WTC11 (cell line): ENCODE measurements around the gene ARHGAP20.

ENCODE experiments used
- FOXJ3 ChIP-seq: sonication (generic); formaldehyde crosslinking; IDR thresholded peaks from 2 replicates; pipeline ENCODE4 v1.9.0; 2021; ENCODE audit warnings: missing genetic modification reagents, mild to moderate bottlenecking, borderline replicate concordance
- GABPB1 ChIP-seq: sonication (generic); formaldehyde crosslinking; IDR thresholded peaks from 2 replicates; pipeline ENCODE4 v1.8.1; 2023; ENCODE audit warnings: mild to moderate bottlenecking, missing genetic modification reagents
- JUN ChIP-seq: sonication (generic); formaldehyde crosslinking; IDR thresholded peaks from 2 replicates; pipeline ENCODE4 v1.8.0; 2023; ENCODE audit warnings: mild to moderate bottlenecking, missing genetic modification reagents
- NR1H2 ChIP-seq: sonication (generic); formaldehyde crosslinking; IDR thresholded peaks from 2 replicates; pipeline ENCODE4 v1.9.0; 2021; ENCODE audit warnings: mild to moderate bottlenecking, moderate library complexity, missing genetic modification reagents
- SP1 ChIP-seq: sonication (generic); formaldehyde crosslinking; conservative IDR thresholded peaks from 2 replicates; pipeline ENCODE4 v1.8.1; 2022; ENCODE audit warnings: missing genetic modification reagents
- TCF7 ChIP-seq: sonication (generic); formaldehyde crosslinking; IDR thresholded peaks from 2 replicates; pipeline ENCODE4 v1.8.0; 2022; ENCODE audit warnings: mild to moderate bottlenecking, low read depth, missing genetic modification reagents, moderate library complexity
- TF ChIP-seq, protein P1 (sequence below): fragments of 200-600 bp; IDR thresholded peaks from 2 replicates; pipeline ENCODE4 v1.8.0; 2022; ENCODE audit warnings: antibody characterized with exemption
- TF ChIP-seq, protein P2 (sequence below): fragments of 250-450 bp; sonication (Bioruptor Pico); IDR thresholded peaks from 2 replicates; pipeline ENCODE4 v1.8.0; 2021; ENCODE audit warnings: mild to moderate bottlenecking
- TF ChIP-seq, protein P3 (sequence below): sonication (generic); formaldehyde crosslinking; conservative IDR thresholded peaks from 2 replicates; pipeline ENCODE4 v1.8.1; 2022; ENCODE audit warnings: mild to moderate bottlenecking, missing genetic modification reagents
- TF ChIP-seq, protein P4 (sequence below): fragments of 250-450 bp; sonication (Bioruptor Pico); IDR thresholded peaks from 2 replicates; pipeline ENCODE4 v1.9.0; 2021; ENCODE audit warnings: mild to moderate bottlenecking, borderline replicate concordance
- TF ChIP-seq, protein P5 (sequence below): sonication (generic); formaldehyde crosslinking; IDR thresholded peaks from 2 replicates; pipeline ENCODE4 v1.8.0; 2022; ENCODE audit warnings: mild to moderate bottlenecking, missing genetic modification reagents
- TF ChIP-seq, protein P6 (sequence below): sonication (generic); formaldehyde crosslinking; IDR thresholded peaks from 2 replicates; pipeline ENCODE4 v1.8.1; 2023; ENCODE audit warnings: mild to moderate bottlenecking, missing genetic modification reagents, borderline replicate concordance
- TF ChIP-seq, protein P7 (sequence below): sonication (generic); formaldehyde crosslinking; IDR thresholded peaks from 2 replicates; pipeline ENCODE4 v1.8.0; 2022; ENCODE audit warnings: mild to moderate bottlenecking, missing genetic modification reagents

DNA sequence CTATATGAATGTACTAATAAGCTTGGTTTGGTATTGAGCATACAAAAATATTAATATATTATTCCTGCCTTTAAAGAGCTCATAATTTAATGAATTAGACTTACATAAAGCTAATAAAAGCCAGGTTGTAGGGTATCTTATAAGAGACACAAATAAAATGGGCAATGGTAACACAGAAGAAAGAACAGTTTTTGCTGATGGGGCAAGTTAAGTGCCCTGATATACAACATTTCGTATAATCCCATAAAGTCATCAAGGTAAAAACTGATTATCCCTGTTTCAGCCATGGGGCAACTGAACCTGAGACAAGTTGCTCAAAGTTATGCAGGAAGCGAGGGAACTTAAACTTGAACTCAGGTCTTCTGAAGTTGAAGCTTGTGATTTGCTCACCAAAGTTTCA, 48.9 kb upstream of the ARHGAP20 start:
- TF ChIP-seq SP1 (CRISPR knock-in tag) (no peak), FOXJ3 (CRISPR knock-in tag) (no peak), GABPB1 (CRISPR knock-in tag) (no peak), JUN (CRISPR knock-in tag) (no peak), NR1H2 (CRISPR knock-in tag) (no peak), TCF7 (no peak)
- TF ChIP-seq, protein P1, sequence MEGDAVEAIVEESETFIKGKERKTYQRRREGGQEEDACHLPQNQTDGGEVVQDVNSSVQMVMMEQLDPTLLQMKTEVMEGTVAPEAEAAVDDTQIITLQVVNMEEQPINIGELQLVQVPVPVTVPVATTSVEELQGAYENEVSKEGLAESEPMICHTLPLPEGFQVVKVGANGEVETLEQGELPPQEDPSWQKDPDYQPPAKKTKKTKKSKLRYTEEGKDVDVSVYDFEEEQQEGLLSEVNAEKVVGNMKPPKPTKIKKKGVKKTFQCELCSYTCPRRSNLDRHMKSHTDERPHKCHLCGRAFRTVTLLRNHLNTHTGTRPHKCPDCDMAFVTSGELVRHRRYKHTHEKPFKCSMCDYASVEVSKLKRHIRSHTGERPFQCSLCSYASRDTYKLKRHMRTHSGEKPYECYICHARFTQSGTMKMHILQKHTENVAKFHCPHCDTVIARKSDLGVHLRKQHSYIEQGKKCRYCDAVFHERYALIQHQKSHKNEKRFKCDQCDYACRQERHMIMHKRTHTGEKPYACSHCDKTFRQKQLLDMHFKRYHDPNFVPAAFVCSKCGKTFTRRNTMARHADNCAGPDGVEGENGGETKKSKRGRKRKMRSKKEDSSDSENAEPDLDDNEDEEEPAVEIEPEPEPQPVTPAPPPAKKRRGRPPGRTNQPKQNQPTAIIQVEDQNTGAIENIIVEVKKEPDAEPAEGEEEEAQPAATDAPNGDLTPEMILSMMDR = no peak
- TF ChIP-seq, protein P2, sequence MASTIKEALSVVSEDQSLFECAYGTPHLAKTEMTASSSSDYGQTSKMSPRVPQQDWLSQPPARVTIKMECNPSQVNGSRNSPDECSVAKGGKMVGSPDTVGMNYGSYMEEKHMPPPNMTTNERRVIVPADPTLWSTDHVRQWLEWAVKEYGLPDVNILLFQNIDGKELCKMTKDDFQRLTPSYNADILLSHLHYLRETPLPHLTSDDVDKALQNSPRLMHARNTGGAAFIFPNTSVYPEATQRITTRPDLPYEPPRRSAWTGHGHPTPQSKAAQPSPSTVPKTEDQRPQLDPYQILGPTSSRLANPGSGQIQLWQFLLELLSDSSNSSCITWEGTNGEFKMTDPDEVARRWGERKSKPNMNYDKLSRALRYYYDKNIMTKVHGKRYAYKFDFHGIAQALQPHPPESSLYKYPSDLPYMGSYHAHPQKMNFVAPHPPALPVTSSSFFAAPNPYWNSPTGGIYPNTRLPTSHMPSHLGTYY (CRISPR knock-in tag) = no peak
- TF ChIP-seq, protein P3, sequence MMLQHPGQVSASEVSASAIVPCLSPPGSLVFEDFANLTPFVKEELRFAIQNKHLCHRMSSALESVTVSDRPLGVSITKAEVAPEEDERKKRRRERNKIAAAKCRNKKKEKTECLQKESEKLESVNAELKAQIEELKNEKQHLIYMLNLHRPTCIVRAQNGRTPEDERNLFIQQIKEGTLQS (CRISPR knock-in tag) = no peak
- TF ChIP-seq, protein P4, sequence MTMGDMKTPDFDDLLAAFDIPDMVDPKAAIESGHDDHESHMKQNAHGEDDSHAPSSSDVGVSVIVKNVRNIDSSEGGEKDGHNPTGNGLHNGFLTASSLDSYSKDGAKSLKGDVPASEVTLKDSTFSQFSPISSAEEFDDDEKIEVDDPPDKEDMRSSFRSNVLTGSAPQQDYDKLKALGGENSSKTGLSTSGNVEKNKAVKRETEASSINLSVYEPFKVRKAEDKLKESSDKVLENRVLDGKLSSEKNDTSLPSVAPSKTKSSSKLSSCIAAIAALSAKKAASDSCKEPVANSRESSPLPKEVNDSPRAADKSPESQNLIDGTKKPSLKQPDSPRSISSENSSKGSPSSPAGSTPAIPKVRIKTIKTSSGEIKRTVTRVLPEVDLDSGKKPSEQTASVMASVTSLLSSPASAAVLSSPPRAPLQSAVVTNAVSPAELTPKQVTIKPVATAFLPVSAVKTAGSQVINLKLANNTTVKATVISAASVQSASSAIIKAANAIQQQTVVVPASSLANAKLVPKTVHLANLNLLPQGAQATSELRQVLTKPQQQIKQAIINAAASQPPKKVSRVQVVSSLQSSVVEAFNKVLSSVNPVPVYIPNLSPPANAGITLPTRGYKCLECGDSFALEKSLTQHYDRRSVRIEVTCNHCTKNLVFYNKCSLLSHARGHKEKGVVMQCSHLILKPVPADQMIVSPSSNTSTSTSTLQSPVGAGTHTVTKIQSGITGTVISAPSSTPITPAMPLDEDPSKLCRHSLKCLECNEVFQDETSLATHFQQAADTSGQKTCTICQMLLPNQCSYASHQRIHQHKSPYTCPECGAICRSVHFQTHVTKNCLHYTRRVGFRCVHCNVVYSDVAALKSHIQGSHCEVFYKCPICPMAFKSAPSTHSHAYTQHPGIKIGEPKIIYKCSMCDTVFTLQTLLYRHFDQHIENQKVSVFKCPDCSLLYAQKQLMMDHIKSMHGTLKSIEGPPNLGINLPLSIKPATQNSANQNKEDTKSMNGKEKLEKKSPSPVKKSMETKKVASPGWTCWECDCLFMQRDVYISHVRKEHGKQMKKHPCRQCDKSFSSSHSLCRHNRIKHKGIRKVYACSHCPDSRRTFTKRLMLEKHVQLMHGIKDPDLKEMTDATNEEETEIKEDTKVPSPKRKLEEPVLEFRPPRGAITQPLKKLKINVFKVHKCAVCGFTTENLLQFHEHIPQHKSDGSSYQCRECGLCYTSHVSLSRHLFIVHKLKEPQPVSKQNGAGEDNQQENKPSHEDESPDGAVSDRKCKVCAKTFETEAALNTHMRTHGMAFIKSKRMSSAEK (CRISPR knock-in tag) = no peak
- TF ChIP-seq, protein P5, sequence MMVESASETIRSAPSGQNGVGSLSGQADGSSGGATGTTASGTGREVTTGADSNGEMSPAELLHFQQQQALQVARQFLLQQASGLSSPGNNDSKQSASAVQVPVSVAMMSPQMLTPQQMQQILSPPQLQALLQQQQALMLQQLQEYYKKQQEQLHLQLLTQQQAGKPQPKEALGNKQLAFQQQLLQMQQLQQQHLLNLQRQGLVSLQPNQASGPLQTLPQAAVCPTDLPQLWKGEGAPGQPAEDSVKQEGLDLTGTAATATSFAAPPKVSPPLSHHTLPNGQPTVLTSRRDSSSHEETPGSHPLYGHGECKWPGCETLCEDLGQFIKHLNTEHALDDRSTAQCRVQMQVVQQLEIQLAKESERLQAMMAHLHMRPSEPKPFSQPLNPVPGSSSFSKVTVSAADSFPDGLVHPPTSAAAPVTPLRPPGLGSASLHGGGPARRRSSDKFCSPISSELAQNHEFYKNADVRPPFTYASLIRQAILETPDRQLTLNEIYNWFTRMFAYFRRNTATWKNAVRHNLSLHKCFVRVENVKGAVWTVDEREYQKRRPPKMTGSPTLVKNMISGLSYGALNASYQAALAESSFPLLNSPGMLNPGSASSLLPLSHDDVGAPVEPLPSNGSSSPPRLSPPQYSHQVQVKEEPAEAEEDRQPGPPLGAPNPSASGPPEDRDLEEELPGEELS = no peak
- TF ChIP-seq, protein P6, sequence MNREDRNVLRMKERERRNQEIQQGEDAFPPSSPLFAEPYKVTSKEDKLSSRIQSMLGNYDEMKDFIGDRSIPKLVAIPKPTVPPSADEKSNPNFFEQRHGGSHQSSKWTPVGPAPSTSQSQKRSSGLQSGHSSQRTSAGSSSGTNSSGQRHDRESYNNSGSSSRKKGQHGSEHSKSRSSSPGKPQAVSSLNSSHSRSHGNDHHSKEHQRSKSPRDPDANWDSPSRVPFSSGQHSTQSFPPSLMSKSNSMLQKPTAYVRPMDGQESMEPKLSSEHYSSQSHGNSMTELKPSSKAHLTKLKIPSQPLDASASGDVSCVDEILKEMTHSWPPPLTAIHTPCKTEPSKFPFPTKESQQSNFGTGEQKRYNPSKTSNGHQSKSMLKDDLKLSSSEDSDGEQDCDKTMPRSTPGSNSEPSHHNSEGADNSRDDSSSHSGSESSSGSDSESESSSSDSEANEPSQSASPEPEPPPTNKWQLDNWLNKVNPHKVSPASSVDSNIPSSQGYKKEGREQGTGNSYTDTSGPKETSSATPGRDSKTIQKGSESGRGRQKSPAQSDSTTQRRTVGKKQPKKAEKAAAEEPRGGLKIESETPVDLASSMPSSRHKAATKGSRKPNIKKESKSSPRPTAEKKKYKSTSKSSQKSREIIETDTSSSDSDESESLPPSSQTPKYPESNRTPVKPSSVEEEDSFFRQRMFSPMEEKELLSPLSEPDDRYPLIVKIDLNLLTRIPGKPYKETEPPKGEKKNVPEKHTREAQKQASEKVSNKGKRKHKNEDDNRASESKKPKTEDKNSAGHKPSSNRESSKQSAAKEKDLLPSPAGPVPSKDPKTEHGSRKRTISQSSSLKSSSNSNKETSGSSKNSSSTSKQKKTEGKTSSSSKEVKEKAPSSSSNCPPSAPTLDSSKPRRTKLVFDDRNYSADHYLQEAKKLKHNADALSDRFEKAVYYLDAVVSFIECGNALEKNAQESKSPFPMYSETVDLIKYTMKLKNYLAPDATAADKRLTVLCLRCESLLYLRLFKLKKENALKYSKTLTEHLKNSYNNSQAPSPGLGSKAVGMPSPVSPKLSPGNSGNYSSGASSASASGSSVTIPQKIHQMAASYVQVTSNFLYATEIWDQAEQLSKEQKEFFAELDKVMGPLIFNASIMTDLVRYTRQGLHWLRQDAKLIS (CRISPR knock-in tag) = no peak
- TF ChIP-seq, protein P7, sequence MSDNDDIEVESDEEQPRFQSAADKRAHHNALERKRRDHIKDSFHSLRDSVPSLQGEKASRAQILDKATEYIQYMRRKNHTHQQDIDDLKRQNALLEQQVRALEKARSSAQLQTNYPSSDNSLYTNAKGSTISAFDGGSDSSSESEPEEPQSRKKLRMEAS (CRISPR knock-in tag) = no peak
